ENCODE data around the gene RAB8B. TPM values are rescaled to one million over a fixed set of nuclear protein-coding genes. Genes with fewer than 3 reads are reported as not detected.

RAB8B gene
- total and polyA plus RNA-seq, 9 of the 15 experiments (the other 6 are each of a cell fraction or from before 2014, with no cell fraction given), result 7.8 to 32.1 (median 24.2) TPM

DNA sequence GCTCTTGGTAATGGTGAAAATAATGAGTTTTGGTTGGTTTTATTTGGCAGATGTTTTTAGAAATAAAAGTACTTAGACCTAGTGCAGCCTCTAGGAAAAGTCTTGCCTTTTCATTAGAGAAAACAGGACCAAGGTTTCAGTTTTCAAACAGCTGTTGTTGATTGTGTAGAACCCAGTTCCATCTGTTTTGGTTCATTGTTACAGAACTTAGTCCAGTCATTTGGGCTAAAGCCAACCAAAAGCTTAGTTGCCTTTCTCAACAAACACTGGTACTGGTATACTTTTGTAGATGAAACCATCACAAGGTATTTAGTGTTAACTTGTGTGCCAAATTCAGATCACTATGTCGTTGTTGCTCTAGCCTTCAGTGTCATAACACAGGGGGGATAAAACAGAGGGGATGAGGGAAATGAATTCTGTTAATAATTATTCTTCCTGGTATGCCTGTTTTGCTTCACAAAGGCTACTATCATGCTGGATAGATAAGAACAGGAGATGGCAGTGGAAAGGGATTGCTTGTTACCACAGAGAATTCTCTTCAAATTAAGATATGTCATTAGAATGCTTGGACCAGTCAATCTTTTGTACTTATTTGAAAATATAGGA lies 75.4 kb downstream of the RAB8B start:
- no peaks in the 10 kb centered on the region for H3K9me1 ChIP-seq (ENCODE audit: control insufficient read depth, insufficient read depth, low read length)
- no peaks in the 10 kb centered on the region for H4K20me1 ChIP-seq (replicated peaks; ENCODE audit: control insufficient read depth, insufficient read depth, low read length)
- in situ Hi-C loops (cut with MboI), result no loop called here
- TF ChIP-seq, protein P1, sequence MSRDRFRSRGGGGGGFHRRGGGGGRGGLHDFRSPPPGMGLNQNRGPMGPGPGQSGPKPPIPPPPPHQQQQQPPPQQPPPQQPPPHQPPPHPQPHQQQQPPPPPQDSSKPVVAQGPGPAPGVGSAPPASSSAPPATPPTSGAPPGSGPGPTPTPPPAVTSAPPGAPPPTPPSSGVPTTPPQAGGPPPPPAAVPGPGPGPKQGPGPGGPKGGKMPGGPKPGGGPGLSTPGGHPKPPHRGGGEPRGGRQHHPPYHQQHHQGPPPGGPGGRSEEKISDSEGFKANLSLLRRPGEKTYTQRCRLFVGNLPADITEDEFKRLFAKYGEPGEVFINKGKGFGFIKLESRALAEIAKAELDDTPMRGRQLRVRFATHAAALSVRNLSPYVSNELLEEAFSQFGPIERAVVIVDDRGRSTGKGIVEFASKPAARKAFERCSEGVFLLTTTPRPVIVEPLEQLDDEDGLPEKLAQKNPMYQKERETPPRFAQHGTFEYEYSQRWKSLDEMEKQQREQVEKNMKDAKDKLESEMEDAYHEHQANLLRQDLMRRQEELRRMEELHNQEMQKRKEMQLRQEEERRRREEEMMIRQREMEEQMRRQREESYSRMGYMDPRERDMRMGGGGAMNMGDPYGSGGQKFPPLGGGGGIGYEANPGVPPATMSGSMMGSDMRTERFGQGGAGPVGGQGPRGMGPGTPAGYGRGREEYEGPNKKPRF (IDR thresholded peaks at IDR 0.05; ENCODE audit: low read depth, low read length), result no peak
- TF ChIP-seq SMARCB1 (IDR thresholded peaks at IDR 0.05; ENCODE audit: insufficient read length, low read depth) (no peak), ZNF3 (CRISPR knock-in tag; IDR thresholded peaks at IDR 0.05) (no peak), ZNF197 (CRISPR knock-in tag; IDR thresholded peaks at IDR 0.05; ENCODE audit: low read depth) (no peak), OTX1 (CRISPR knock-in tag; IDR thresholded peaks at IDR 0.05) (no peak), FOXM1 (IDR thresholded peaks at IDR 0.05; ENCODE audit: low read depth) (no peak), FOXM1 (CRISPR knock-in tag; IDR thresholded peaks at IDR 0.05; ENCODE audit: low read depth) (no peak), ZNF717 (CRISPR knock-in tag; IDR thresholded peaks at IDR 0.05) (no peak), CHD2 (IDR thresholded peaks at IDR 0.05; ENCODE audit: low read depth, low read length) (no peak), JUND (IDR thresholded peaks at IDR 0.05; ENCODE audit: borderline replicate concordance, low read depth, low read length) (no peak), JUND (tag; IDR thresholded peaks at IDR 0.05; ENCODE audit: borderline replicate concordance, low read depth, low read length) (no peak), CTBP1 (IDR thresholded peaks at IDR 0.05; ENCODE audit: borderline replicate concordance) (no peak), ZNF696 (CRISPR knock-in tag; conservative IDR thresholded peaks at IDR 0.05) (no peak)
- no peaks in the 10 kb centered on the region for H3K9me3 ChIP-seq (replicated peaks; ENCODE audit: control insufficient read depth, insufficient read depth, low read depth, low read length)
- H3K79me2 ChIP-seq (ENCODE audit: control insufficient read depth, insufficient read depth, low read length), result no peaks in the 10 kb centered on the region
- FAIRE-seq, result peak; percentile 26
- no peak overlapping the region for H3K4me2 ChIP-seq (ENCODE audit: insufficient read depth, low read length)
- WGBS (ENCODE audit: insufficient coverage, low coverage, missing lambda C conversion rate), result 63% methylated on average over 1 of the region's 1 CpG
- intact Hi-C loops (cut with micrococcal nuclease), result no loop called here
- no peak overlapping the region for H3K4me3 ChIP-seq
- no peak overlapping the region for H3K27ac ChIP-seq (ENCODE audit: extremely low read depth, low read depth, low read length)
- H3K9ac ChIP-seq (ENCODE audit: insufficient read depth in 1 of 2, low read depth in 2 of 2, low read length in 2 of 2), result no peak overlapping the region
- no peaks in the 10 kb centered on the region for H3K27me3 ChIP-seq (ENCODE audit: control insufficient read depth in 2 of 2, insufficient read depth in 2 of 2, low read length in 2 of 2)
- CTCF ChIA-PET (ENCODE audit: low intra/inter-chr PET ratio), result no interaction called here
- DNase-seq (ENCODE audit: extremely low read depth in 1 of 4, low spot score in 3 of 4), result no peak
- BruUV-seq (replicated peaks), result no TSS peak
- no peak for ATAC-seq
- H3K4me1 ChIP-seq (replicated peaks in 1 of 2; ENCODE audit: control insufficient read depth in 2 of 2, insufficient read depth in 2 of 2, low read length in 2 of 2), result no peaks in the 10 kb centered on the region
- POLR2A ChIA-PET, result interaction anchor here (0.9 to 1.5 kb wide), 3 partner anchors 8 to 12 kb away, joined by 3 to 4 read pairs (median 3); no protein-coding TSS in a partner anchor
- no peak overlapping the region for H2AFZ ChIP-seq (ENCODE audit: low read depth, low read length)
- H3K36me3 ChIP-seq (ENCODE audit: control insufficient read depth, insufficient read depth, low read length), result peaks cover 48% of the 10 kb centered on the region
